ENCODE results near the gene CRYGC.

CRYGC gene, protein sequence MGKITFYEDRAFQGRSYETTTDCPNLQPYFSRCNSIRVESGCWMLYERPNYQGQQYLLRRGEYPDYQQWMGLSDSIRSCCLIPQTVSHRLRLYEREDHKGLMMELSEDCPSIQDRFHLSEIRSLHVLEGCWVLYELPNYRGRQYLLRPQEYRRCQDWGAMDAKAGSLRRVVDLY

DNA sequence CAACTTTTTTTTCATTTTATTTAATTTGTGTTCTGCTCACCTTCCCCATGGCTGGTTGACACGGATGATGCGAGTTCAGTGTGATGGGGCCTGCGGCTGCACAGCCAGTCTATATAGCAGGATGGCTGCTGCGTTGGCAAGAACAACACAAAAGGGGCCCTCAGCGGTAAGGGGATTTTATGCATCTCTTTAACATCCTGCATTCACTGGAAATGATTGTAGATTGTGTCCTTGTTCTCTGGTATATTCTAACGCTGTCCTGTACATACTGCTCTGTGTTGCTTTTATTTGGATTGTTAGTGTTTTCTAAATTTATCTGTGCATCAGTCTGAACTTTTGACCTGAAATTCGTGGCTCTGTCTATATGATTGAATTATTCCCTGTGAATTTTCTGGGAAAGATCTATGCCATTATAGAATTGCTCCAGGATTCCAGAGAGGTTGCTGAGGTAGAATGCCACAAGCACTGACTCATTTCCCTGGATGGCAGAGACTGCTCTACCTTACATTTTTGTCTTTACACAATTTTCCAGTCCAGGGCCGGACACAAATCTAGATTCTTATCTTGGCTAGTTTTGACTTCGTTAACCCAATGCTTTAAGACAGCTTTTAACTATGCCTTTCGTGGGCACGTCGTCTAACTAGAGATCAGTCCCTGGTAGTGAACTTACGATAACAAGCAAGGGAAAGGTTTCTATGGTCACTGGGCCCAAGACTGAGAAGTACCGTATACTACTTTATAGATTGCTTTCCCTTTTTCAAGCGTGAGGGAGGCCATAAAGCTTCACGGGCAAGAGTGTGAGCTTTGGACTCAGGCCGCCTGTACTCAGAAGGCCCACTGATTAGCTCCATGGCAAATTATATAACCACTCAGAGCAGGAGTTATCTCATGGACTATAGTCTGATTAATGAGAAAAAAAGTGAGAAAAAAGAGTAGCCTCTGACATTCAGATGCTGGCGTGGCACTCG, at the start of gene CRYGC:
Gene CRYGC, minus strand, starts transcription at position 85 of the 968 bp plus-strand sequence. Its CDS starts 36 bp downstream, at position 49.
- TF ChIP-seq, protein P1, sequence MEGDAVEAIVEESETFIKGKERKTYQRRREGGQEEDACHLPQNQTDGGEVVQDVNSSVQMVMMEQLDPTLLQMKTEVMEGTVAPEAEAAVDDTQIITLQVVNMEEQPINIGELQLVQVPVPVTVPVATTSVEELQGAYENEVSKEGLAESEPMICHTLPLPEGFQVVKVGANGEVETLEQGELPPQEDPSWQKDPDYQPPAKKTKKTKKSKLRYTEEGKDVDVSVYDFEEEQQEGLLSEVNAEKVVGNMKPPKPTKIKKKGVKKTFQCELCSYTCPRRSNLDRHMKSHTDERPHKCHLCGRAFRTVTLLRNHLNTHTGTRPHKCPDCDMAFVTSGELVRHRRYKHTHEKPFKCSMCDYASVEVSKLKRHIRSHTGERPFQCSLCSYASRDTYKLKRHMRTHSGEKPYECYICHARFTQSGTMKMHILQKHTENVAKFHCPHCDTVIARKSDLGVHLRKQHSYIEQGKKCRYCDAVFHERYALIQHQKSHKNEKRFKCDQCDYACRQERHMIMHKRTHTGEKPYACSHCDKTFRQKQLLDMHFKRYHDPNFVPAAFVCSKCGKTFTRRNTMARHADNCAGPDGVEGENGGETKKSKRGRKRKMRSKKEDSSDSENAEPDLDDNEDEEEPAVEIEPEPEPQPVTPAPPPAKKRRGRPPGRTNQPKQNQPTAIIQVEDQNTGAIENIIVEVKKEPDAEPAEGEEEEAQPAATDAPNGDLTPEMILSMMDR (IDR thresholded peaks at IDR 0.05; ENCODE audit: extremely low read depth, missing control alignments): no peak
- DNase-seq (ENCODE audit: low spot score): no peak

DNA sequence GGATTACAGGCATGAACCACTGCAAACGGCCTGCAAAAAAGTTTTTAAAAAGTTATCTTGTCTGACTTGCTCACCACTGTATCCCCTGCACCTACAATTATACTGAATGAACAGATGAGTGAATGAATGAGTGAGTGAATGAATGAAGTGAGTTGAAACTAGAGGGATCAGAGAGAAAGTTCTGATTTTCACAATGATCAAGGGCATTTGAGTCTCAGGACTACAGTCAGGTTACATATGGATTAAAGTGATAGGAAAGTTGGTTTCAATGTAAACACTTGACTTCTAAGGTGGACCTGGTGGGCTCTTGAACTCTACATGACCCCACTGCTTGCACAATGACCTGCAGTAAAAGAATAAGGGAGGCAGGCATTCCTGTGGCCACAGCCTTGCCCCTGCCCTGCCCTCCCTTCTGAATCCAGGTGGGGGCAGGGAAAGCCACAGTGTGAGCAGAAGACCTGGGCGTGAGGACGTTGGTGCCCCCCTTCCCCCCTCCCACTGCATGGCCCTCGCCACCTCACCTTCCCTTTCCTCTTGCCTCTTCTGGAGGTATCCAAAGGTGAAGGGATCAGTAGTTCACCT, 49.5 kb upstream of the CRYGC start:
- TF ChIP-seq, protein P1 (IDR thresholded peaks at IDR 0.05; ENCODE audit: extremely low read depth, missing control alignments): no peak
- no peak for DNase-seq (ENCODE audit: low spot score)

DNA sequence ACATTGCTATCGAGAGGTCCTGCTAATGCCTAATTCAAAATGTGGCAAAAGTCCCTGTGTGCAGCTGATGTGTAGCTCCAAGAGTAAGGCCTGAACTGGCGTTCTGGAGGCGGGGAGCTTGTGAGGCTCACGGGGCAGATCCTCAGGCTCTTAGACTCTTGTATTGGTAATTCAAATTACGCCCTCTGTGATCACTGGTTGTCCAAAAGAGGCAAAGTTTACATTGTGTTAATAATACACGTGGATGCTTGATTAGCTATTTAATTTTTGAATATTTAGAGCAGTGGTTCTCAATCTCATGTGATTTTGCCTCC, 46.2 kb upstream of the CRYGC start:
- no peak for DNase-seq (ENCODE audit: low spot score)
- TF ChIP-seq, protein P1 (IDR thresholded peaks at IDR 0.05; ENCODE audit: extremely low read depth, missing control alignments): no peak

DNA sequence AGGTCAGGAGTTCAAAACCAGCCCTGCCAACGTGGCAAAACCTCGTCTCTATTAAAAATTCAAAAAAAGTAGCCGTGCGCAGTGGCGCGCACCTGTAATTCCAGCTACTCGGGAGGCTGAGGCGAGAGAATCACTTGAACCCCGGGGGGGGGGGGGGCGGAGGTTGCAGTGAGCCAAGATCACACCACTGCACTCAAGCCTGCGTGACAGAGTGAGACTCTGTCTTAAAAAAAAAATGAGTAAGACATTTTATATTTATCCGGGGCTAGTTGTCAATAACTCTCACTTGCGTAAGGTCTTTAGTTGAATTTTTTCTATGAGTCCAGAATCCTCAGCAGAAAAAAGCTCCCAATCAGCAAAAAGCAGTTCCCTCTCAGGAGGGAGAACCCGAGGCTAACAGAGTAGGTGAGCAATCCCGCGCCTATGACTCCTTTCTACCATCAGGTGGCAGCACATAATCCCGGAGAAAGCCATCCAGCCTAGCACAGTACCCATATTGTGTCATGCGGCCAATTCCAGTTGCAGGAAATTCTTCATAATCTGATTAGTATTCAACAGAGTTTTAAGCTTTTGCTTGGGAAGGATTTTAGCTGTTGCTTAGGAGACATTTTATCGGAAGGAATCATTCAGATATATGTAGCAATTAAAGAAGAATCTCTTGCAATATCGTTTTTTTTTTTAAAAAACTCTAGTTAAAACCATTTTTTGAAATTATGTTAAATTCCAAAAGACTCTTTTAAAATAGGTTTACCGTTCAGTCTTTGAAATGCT, 45.6 kb upstream of the CRYGC start:
- peak; percentile 79 for DNase-seq (ENCODE audit: low spot score)
- TF ChIP-seq, protein P1 (IDR thresholded peaks at IDR 0.05; ENCODE audit: extremely low read depth, missing control alignments): peak; percentile 77

DNA sequence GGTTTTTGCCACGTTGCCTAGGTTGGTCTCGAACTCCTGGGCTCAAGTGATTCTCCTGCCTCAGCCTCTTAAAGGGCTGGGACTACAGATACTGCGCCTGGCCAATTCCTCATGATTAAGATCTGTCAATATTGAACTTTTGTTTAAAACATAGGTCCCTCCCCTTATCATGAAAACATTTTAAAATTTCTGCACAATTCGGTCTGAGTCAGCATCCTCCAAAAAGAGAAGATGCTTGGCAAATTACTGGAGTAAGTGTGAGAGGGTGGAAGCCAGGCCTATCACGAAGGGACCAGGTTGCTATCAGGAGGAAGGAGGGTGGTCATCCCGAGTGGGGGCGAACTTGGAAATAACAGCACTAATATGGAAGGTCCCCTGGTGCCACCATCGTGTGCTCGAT, 44.5 kb upstream of the CRYGC start:
- TF ChIP-seq, protein P1 (IDR thresholded peaks at IDR 0.05; ENCODE audit: extremely low read depth, missing control alignments): no peak
- DNase-seq (ENCODE audit: low spot score): no peak

DNA sequence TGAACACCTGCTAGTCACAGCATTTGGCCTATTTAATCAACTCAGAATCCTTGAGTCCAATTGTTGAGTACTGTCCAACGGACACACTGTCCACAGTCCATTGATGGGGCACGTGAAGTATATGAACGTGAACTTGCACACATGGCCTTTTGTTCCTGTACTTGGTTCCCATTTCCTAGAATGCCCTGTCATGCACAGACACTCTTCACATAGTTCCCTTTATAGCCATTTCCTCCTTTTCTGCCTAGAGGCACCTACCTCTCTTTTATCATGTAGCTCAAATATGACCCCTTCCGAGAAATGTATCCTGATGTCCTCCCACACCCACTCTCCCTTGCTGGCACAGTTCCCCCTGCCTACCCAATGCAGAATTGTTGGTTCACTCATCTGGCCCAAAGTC, 42.5 kb upstream of the CRYGC start:
- DNase-seq (ENCODE audit: low spot score): no peak
- TF ChIP-seq, protein P1 (IDR thresholded peaks at IDR 0.05; ENCODE audit: extremely low read depth, missing control alignments): no peak
